HG03064 (cell line): ENCODE measurements around the gene SCP2D1.
"Not testable (repeated sequence)": the region's sequence is repeated elsewhere in the genome, so short reads cannot be mapped to it uniquely, and the experiment has no call there.

Experiments used
- ATAC-seq: cut with Tn5 transposase; IDR thresholded peaks from one replicate; pipeline ENCODE4 v1.9.1; 2021; ENCODE audit warnings: low read depth; ENCODE audit not compliant: unreplicated experiment

Gene SCP2D1

GRCh38 chr20:18813483-18813882 is at the start of gene SCP2D1:
Gene SCP2D1 (plus strand): TSS chr20:18813783. CDS start chr20:18813816, 33 bp downstream.
- ATAC-seq = no peak

- no peak for ATAC-seq
Observed at GRCh38 chr20:18767676-18768075, 45.9 kb upstream of the SCP2D1 start.

DNA sequence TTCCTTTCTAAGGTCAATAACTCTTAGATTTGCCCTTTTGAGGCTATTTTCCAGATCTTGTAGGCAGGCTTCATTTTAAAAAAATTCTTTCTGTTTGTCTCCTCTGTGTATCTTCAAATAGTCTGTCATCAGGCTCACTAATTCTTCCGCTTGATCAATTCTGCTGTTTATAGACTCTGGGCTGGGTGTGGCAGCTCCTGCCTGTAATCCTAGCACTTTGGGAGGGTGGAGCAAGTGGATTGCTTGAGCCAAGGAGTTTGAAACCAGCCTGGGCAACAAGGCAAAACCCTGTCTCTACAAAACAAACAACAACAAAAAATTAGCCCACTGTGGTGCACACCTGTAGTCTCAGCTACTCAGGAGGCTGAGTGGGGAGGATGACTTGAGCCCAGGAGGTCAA is 40.0 kb upstream of the SCP2D1 start:
- ATAC-seq = no peak

DNA sequence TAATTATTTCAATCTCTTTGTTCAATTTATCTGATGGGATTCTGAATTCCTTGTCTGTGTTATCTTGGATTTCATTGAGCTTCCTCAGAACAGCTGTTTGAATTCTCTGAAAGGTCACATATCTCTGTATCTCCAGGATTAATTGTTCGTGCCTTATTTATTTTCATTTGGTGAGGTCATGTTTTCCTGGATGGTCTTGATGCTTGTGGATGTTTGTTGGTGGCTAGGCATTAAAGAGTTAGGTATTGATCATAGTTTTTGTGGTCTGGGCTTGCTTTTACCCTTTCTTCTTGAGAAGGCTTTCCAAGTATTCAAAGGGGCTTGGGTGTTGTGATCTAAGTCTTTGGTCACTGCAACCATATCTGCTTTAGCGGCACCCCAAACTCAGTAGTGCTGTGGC is 39.4 kb upstream of the SCP2D1 start:
- no peak for ATAC-seq

- ATAC-seq = no peak
Observed at GRCh38 chr20:18775633-18776032, 38.0 kb upstream of the SCP2D1 start.

DNA sequence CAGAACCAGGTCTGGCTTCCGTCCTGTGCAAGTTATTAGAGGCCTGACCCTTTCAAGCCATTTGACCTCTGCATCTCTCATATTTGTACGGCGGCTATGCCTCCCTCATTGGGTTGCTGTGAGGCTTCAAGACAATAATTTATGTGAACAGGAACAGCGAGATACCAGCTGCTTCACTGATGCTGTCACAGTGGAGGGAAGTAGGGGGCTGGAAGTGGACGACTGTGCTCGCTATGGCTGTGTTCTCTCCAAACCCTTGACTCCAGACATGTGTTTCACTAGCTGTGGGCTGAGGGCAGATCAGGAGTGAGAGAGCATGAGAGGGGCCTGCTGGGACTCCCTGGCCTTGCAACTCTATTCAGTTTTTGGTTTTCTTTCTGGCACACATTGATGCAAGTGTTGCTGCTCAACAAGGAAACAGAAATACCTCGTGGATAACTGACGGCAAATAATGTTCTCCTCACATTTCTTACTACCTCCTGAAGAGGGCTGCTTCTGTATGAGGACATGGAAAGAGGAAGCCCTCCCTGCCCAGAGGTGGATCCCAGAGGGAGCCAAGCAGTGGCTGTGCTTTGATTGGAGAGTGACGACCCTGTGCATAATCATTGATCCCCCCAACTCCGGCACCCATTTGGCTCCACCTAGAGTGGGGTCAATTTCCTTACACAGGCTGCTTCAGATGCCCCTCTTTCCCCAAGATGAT is 34.7 kb upstream of the SCP2D1 start:
- no peak for ATAC-seq

- ATAC-seq = no peak
Observed at GRCh38 chr20:18780385-18781130, 33.0 kb upstream of the SCP2D1 start.

DNA sequence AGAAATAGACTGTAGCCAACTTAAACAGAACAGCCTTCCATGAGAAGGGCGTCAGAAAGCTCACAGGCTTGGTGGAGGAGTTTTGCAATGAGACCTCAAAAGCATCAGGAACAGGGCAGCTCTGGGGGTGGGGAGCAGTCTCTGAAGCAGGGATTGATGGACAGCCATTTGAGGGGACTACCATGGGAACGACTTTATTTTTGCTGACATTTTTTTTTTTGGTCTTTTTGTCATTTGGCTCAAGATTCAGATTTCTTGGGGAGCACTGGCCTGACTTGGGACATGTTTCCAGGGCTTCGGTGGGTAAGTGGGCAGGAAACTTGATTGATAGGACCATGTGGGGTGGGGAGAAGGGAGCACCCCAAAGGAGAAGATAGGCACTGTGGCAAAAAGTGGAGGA is 32.1 kb upstream of the SCP2D1 start:
- ATAC-seq = no peak

- no peak for ATAC-seq
Observed at GRCh38 chr20:18783385-18783959, 30.1 kb upstream of the SCP2D1 start.

GRCh38 chr20:18787046-18787445 is 26.5 kb upstream of the SCP2D1 start:
- ATAC-seq = not testable (repeated sequence)

DNA sequence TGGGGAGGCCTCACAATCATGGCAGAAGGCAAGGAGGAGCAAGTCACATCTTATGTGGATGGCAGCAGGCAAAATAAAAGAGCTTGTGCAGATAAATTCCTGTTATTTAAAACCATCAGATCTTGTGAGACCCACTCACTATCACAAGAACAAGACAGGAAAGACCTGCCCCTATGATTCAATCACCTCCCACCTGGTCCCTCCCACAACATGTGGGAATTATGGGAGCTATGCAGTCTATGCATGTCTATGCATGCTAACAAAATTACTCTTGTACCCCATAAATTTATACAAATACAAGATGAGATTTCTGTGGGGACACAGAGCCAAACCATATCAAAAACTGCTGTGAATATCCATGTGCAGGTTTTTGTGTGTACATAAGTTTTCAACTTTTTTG is 25.6 kb upstream of the SCP2D1 start:
- ATAC-seq = no peak

DNA sequence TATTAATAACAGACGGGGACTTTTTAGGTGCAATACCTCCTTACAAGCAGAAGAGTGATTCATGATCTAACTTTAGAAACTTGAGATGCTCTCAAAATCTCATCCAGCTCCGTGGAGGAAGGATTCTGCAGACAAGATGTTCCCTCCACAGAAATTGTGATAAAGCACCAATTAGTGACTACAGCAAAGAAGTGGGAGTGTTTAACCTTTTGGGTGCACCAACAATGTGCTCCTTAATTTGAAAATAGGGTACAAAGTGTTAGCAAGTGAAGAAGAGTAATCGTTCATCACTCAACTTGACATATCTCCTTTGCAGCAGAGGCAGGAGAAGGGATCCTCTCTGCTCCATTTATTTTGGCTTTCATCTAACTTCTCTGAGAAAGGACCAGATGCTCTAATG is 22.8 kb upstream of the SCP2D1 start:
- ATAC-seq = no peak

DNA sequence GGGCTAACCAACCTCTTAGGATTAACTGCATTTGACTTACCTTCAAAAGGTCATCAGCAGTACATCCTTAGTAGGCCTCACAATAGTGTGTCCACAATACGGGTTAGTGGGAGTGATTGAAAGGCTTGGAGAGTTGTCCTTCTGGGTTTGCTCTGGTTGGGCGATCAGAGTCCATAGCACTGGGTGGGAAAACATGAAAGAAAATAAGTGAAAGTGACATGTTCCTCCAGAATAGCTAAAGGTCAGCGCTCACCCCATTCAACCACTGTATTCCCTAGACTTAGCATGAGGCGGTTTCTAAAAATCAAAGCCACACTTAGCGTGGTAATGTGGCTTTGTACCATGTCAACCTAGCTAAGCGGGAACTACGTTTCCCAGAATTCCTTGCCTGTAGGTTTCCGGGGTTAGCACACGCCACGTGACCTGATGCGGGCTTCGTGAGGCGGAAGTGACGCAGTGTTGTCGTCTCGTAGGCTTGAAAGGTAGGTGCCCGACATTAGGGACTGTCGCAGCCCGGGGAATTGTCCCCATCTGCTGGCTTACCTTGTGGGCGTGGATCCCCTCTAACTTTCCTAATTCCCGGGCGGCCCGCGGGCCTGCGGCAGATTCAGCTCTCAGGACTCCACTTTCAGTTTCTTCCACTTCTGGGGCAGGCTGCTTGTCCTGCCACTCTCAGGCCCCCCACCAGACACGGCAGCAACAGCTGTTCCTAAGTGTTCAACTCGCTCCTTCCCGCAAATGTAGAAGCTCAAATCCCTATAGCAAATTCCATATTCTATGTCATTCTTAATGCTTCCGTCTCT is 19.8 kb upstream of the SCP2D1 start:
- ATAC-seq = peak; percentile 94

GRCh38 chr20:18794428-18794787 is 19.2 kb upstream of the SCP2D1 start:
- no peak for ATAC-seq

- ATAC-seq = no peak
Observed at GRCh38 chr20:18795366-18795765, 18.2 kb upstream of the SCP2D1 start.

DNA sequence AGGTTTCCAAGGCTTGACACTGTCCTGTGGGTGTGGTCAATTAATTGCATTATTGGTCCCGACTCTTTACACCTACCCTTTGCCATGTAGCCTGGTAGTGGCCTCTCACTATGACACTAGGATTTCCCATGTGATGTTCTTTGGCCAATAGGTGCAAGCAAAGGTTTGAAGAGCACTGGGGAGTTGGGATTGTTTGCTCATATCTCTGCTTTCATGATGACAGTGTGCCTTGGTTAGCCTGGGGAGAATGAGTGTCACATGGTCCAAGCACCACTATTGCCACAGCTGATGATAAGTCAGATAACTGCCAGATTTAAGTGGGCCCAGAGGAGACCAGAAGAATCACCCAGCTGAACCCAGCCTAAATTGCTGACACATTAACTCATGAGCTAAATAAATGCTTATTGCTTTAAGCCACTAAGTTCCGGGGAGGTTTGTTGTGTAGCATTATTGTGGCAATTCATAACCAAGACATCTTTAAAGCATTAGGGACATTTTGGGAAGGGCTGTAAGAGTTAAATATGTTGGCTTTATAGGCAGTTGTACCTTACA is 17.2 kb upstream of the SCP2D1 start:
- ATAC-seq = no peak

DNA sequence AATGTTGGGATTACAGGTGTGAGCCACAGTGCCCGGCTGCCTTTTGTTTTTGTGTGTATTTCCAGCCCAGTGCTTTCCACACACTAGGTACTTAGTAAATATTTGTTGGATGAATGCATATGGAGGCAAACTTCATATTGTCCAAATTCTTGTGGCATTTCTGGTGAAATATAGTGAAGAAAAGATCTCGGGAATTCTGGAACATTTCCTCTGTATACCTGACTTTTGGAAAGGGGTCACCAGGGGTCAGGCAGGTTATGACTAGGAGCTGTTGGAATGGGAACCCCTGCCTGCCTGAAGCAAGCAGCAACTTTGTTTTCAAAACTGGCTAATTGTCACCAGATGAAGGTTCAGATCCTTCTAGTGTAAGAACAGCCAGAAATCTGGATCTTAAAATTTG is 12.1 kb upstream of the SCP2D1 start:
- no peak for ATAC-seq

GRCh38 chr20:18802012-18802634 is 11.5 kb upstream of the SCP2D1 start:
- peak; percentile 61 for ATAC-seq

- ATAC-seq = no peak
Observed at GRCh38 chr20:18805881-18806280, 7.7 kb upstream of the SCP2D1 start.

- ATAC-seq = no peak
Observed at GRCh38 chr20:18808712-18809111, 4.9 kb upstream of the SCP2D1 start.
